COLO668 (cell line): ENCODE data around the gene WASHC4.

ENCODE experiments used
- DNase-seq: peaks from one replicate; lab custom pipeline; 2025; ENCODE audit not compliant: unreplicated experiment; lab: John Stamatoyannopoulos, UW

The WASHC4 gene

DNA sequence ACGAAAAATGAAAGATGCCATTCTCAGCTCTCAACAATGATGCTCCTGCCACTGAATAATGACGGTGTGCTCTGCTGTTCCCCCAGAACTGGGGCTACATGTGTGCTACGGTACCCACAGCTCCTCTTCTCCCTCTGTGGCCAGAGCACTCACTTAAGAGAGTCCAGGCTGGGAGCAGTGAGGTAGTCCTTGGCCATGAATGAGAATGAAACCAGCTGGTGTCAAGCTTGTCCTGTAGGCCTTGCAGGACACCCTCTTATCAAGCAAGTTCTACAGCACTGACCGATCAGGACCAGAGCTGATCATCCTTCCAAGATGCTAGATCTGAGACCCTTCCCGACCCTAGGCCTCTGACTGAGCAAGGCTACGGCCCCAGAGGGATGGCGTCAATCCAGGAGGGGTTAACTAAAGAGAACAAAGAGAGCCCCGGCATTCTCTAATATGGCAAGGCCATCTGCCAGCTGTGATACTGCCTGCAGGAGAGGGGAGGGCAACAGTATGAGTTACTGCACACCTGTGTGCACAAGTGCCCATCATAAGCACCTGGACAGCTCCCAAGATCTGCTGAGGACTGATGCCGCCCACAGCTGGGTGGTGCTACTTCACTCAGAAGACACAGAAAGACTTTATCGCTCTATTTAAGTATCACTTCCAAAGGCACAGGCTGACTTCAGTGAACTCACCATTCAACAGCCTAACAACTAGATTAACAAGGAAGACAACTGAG, 98.0 kb downstream of the WASHC4 start:
- no peak for DNase-seq

DNA sequence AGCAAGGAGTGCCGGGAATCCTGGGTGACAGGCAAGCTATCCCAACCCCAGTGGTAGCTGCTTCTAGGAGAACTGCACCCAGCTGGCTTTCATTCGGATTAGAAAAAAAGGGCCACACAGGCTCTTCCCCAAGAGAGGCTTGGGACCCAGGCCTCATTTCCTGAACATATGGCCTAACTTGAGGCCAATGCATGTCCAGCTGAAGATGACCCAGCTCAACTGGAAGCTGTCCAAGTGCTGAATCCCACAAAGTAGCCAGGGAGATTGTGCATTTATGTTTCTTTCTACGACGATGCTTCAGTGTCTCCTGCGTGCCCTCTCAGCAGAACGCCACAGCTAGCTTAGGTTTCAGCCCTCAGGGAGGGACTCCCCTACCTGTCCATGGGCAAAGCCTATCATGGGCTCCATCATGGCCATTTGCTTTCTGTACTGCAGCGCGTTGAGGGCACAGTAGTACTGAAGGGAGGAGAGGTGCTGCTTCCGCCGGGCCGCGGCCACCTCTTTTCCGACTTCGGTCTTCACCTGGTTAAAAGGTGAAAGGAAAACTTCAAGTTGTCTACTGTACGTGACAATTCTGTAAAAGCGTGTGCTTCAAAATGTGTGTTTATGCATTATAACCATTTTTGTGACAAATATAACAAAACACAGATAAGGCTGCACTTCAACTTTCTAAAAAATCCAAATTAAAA, 99.3 kb downstream of the WASHC4 start:
- DNase-seq = no peak

DNA sequence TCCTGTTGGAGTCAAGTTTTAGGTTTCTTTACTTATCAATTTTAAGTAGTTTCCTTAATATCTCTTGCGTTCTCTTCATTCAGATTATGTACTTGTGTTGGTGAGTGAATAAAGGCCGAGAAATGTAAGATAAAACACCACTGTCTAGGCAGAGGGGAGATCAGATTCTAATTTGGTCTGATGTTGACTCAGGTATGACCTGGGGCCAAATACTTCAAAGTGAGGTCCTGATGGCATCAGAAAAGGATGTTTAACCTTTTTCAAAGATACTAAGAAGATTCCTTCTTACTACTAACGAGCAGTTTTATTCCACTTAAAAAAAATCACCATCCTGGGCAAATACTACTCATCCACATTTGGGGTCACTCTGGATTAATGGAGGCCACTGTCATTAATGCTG, 101.6 kb downstream of the WASHC4 start:
- DNase-seq = no peak

DNA sequence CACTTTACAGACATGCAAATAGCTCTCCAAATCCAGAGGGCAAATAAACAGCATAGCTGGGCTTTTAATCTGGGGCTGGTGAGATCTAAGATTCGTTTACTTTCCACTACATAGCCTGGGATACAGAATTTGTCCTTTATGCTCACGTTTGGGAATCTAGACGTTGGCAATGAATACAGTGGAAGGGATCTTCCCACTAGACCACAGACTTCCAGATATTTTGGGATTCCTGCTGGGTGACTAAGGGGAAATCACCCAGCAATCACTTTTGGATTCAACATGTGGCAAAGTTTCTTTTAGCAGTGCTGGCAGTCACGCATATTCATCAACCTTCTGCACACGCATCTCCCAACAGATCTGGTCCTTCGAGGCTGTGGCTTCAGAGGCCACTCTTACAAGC, 104.9 kb downstream of the WASHC4 start:
- DNase-seq = no peak

DNA sequence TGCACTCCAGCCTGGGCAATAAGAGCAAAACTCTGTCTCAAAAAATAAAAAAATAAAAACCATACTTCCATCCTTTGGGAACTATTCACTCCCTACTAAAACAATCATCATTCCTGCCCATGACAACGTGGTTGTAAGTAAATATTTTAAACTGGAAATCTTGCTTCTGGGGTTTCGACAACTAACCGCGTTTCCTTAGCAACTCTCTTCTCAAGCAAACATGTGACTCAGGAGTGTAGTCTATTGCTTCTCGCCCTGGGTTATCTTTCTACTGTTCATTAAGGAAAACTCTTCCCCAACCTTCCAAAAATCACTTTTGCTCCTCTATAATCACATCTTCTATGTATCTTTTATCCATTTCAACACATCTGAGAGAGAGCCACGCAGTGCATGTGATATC, 106.6 kb downstream of the WASHC4 start:
- no peak for DNase-seq

DNA sequence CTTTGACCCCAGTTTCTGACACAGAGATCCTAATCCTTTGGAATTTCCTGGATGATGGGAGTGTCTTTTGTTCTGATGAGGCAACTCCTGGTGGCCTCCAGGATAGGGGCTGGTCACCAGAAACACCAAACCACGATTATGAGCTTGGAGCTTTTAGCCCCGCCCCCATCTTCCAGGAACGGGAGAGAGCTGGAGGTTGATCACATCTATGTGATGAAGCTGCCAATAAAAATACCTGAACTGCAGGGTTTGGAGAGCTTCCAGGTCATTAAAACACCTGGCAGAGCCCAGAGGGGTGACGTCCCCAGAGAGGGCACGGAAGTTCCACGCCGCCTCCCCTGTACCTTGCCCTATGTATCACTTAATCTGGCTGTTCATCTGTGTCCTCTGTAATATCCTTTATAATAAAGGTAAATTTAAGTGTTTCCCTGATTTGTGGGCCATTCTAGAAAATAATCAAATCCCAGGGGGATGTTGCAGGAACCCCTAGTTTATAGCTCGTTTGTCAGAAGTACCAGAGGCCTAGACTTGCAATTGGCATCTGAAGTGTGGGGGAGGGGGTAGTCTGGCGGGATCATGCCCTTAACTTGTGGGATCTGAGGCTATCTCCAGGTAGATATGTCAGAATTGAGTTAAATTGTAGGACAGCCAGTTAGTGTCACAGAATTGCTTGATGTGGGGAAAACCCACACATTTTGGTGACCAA, 107.3 kb downstream of the WASHC4 start:
- peak; percentile 83 for DNase-seq

DNA sequence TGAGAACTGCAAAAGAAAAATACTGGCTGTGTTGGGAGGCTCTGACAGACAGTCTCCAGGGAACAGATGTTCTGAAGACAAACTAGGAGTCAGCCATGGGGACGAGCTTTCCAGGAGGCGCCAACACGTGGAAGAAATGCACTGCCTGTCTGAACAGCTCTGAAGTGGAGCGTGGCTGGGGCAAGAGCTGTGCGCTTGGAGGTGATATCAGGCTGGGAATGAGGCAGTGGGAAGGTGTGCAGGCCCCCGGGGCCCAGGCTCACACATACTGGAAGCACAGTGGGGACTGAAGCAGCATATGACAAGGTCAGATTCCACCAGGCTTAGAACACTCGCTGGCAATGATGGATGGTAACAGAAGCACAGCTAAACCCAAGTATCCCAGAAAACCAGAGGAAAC, 110.9 kb downstream of the WASHC4 start:
- no peak for DNase-seq
